Adipocyte (in vitro differentiated cells): Measurements from ENCODE around the gene KMT2D.

ENCODE experiments used
- DNase-seq: peaks from one replicate; pipeline ENCODE4 v3.0.0-alpha.2; 2015; ENCODE audit warnings: low read depth
- H3K27me3 ChIP-seq: replicated peaks from 2 replicates; pipeline ENCODE4 v1.7.0; 2013; ENCODE audit warnings: mild to moderate bottlenecking, low read length, moderate library complexity; ENCODE audit not compliant: control insufficient read depth, insufficient read depth
- H3K36me3 ChIP-seq: 2 replicates; pipeline ENCODE4 v1.7.0; 2013; ENCODE audit warnings: low read length, mild to moderate bottlenecking, moderate library complexity; ENCODE audit not compliant: control insufficient read depth, insufficient read depth, severe bottlenecking
- H3K4me1 ChIP-seq: 2 replicates; pipeline ENCODE4 v1.7.0; 2013; ENCODE audit warnings: mild to moderate bottlenecking, low read length, moderate library complexity; ENCODE audit not compliant: control insufficient read depth, insufficient read depth
- H3K4me3 ChIP-seq: 2 replicates; pipeline ENCODE4 v1.7.0; 2013; ENCODE audit warnings: mild to moderate bottlenecking, low read length, moderate library complexity
- H3K9ac ChIP-seq: 2 replicates; pipeline ENCODE4 v1.7.0; 2013; ENCODE audit warnings: mild to moderate bottlenecking, low read length, moderate library complexity
- H3K9me3 ChIP-seq: 2 replicates; pipeline ENCODE4 v1.7.0; 2013; ENCODE audit warnings: mild to moderate bottlenecking, low read length, moderate library complexity; ENCODE audit not compliant: control insufficient read depth

Gene KMT2D

DNA sequence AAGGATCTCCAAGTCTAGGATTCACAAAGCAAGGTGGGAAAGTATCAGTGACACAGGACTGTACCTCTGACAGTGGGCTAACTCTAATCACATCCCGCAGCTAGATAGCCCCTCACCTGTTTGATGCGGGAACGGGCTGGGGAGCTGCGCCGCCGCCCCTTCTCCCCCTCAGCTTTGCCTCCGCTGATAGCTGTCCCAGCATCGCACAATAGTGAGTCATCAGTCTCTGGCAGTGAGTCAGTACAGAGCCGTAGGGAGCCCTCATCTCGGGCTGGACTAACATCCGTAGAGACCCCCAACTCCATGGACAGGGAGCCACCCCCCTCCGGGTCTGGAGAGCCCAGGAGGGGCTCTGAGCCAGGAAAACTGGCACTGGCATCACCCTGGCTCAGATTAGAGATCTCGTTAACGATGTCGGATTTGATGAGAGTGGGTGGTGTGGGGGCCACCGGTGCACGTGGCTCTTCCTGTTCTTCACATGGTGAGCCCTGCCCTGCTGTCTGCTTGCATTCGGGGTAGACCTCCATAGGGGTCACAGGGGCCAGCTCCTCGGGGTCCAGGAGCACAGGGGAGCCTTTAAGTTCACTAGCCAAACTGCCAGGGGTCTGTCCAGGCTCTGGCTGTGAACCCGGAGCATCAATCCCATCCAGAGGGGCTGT is 10.9 kb downstream of the KMT2D start:
- peaks cover 99% of the 10 kb centered on the region for H3K36me3 ChIP-seq
- H3K4me3 ChIP-seq, result no peak overlapping the region
- H3K9me3 ChIP-seq, result no peaks in the 10 kb centered on the region
- H3K4me1 ChIP-seq, result no peaks in the 10 kb centered on the region
- DNase-seq, result no peak
- no peaks in the 10 kb centered on the region for H3K27me3 ChIP-seq
- no peak overlapping the region for H3K9ac ChIP-seq

DNA sequence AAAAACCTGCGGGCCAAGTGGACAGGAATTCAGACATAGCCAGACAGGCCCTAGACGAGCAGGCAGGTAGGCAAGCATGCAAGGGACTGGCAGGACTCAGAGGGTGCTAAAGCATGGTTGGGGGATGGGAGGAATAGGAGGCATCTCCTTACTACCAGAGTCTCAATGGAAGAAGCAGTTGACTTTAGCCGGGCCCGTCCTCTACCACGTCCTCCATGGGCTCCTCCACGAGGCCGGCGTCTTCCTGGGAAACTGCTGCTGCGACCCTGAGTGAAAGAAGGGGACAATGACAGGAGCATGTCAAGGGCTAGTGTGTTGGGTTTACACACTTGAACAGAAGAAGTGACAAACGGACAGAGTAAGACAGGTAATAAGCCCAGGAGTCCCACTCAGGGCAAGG is 11.6 kb downstream of the KMT2D start:
- peaks cover 99% of the 10 kb centered on the region for H3K36me3 ChIP-seq
- no peak overlapping the region for H3K9ac ChIP-seq
- no peak overlapping the region for H3K4me3 ChIP-seq
- DNase-seq, result no peak
- H3K9me3 ChIP-seq, result no peaks in the 10 kb centered on the region
- no peaks in the 10 kb centered on the region for H3K27me3 ChIP-seq
- no peaks in the 10 kb centered on the region for H3K4me1 ChIP-seq

GRCh38 chr12:49046129-49046895 is 14.3 kb downstream of the KMT2D start:
- Histone ChIP-seq H3K4me1 (no peaks in the 10 kb centered on the region), H3K9ac (no peak overlapping the region), H3K27me3 (no peaks in the 10 kb centered on the region), H3K36me3 (peaks cover 99% of the 10 kb centered on the region), H3K9me3 (no peaks in the 10 kb centered on the region), H3K4me3 (no peak overlapping the region)
- no peak for DNase-seq

DNA sequence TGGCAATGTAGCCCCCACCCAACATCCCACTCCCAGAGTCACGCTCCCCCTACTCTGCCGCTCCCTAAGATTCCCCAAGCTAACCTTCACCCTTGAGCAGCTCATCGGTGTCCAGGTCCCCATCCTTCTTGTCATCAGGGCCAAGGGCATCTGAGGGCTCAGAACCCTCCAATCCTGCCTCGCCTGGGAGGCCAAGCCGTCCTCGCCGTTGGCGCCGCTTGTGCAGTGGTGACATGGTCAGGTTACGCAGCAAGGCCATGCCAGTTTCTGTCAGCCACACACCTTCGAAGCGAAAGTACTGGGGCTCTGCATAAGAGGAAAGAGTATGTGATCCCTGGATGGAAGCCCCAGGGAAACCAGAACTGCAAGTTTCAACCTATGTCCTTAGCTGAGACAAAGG is 15.9 kb downstream of the KMT2D start:
- DNase-seq, result no peak
- Histone ChIP-seq H3K27me3 (no peaks in the 10 kb centered on the region), H3K9me3 (no peaks in the 10 kb centered on the region), H3K4me3 (no peak overlapping the region), H3K36me3 (peaks cover 99% of the 10 kb centered on the region), H3K4me1 (no peaks in the 10 kb centered on the region), H3K9ac (no peak overlapping the region)

DNA sequence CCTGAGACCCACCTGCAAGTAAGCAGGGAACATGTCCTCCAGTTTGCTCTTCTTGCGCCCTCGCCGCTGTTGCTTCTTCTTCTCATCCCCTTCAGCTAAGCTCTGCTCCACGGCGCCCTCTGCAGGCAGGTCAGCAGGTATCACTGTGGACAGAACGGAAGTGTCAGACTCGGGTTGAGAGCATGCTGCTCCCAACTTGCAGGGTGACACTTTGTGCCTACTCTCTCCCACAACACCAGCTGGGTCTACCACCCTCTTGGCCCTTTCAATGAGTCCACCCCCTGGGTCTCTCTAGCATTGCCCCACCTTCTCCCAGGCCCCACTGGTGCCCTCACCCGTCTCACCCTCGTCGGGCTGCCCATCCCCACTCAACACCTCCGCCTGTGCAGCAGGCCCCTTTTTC is 16.7 kb downstream of the KMT2D start:
- DNase-seq, result peak; percentile 57
- Histone ChIP-seq H3K9me3 (no peaks in the 10 kb centered on the region), H3K27me3 (no peaks in the 10 kb centered on the region), H3K36me3 (peaks cover 99% of the 10 kb centered on the region), H3K4me1 (no peaks in the 10 kb centered on the region), H3K9ac (no peak overlapping the region), H3K4me3 (no peak overlapping the region)

- no peaks in the 10 kb centered on the region for H3K4me1 ChIP-seq
- no peak for DNase-seq
- H3K27me3 ChIP-seq, result no peaks in the 10 kb centered on the region
- no peaks in the 10 kb centered on the region for H3K9me3 ChIP-seq
- no peak overlapping the region for H3K4me3 ChIP-seq
- no peak overlapping the region for H3K9ac ChIP-seq
- peaks cover 99% of the 10 kb centered on the region for H3K36me3 ChIP-seq
These were observed 17.4 kb downstream of the KMT2D start for GRCh38 chr12:49043241-49043640.

DNA sequence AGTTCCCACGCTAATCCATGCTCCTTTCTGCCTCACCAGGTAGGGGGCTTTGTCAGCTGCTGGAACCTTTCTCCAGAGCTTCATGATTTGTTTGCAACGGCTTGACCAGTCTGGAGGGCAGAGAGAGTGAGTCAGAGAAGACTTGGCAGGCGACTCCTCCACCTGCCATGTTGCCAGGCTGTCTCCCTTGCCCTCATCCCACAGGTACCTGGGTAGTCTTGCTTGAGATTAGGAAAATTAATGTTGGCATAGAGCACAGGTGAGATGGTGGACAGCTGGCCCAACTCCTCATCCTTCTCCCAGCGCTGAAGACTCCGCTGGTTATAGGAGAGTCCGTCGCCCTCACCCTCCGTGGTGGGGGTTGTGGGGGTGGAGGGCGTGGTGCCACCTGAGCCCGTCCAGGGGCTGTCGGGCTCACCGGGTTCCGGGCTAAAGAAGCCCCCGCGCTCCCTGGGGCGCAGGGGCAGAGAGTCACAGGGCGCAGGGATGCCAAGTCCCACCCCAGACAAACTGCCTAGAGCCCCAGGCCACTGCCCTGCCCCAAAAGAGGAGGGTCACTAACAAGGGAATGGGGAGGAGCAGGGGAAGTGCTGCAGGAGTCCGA is 18.6 kb downstream of the KMT2D start:
- Histone ChIP-seq H3K36me3 (peaks cover 99% of the 10 kb centered on the region), H3K27me3 (no peaks in the 10 kb centered on the region), H3K9me3 (no peaks in the 10 kb centered on the region), H3K4me3 (no peak overlapping the region), H3K9ac (no peak overlapping the region), H3K4me1 (no peaks in the 10 kb centered on the region)
- no peak for DNase-seq

GRCh38 chr12:49041036-49041880 is 19.3 kb downstream of the KMT2D start:
- Histone ChIP-seq H3K27me3 (no peaks in the 10 kb centered on the region), H3K4me1 (no peaks in the 10 kb centered on the region), H3K9ac (no peak overlapping the region), H3K36me3 (peaks cover 97% of the 10 kb centered on the region), H3K4me3 (no peak overlapping the region), H3K9me3 (no peaks in the 10 kb centered on the region)
- DNase-seq, result no peak

GRCh38 chr12:49040364-49040855 is 20.2 kb downstream of the KMT2D start:
- Histone ChIP-seq H3K4me3 (no peak overlapping the region), H3K9ac (no peak overlapping the region), H3K4me1 (no peaks in the 10 kb centered on the region), H3K27me3 (no peaks in the 10 kb centered on the region), H3K9me3 (no peaks in the 10 kb centered on the region), H3K36me3 (peaks cover 94% of the 10 kb centered on the region)
- DNase-seq, result no peak

- no peaks in the 10 kb centered on the region for H3K9me3 ChIP-seq
- no peaks in the 10 kb centered on the region for H3K27me3 ChIP-seq
- no peak overlapping the region for H3K9ac ChIP-seq
- DNase-seq, result no peak
- H3K4me1 ChIP-seq, result no peaks in the 10 kb centered on the region
- no peak overlapping the region for H3K4me3 ChIP-seq
- H3K36me3 ChIP-seq, result peaks cover 94% of the 10 kb centered on the region
These were observed 20.9 kb downstream of the KMT2D start for GRCh38 chr12:49039421-49040363.
